Sigmoid colon (tissue), 7 donors: ENCODE measurements around the gene LARP1. TPM values are rescaled to one million over a fixed set of nuclear protein-coding genes. Genes with fewer than 3 reads are reported as not detected.

ENCODE experiments used
- DNase-seq: peaks from one replicate; pipeline ENCODE4 v3.0.0-alpha.2; 2019
- H3K27ac ChIP-seq, 4 donors: fragments of 200-600 bp; sonication (generic); one replicate each; pipeline ENCODE4 v1.5.1; 2016 to 2019; ENCODE audit warnings: mild to moderate bottlenecking in 1 of 4
- H3K27me3 ChIP-seq, 3 donors: fragments of 200-600 bp; sonication (generic); one replicate each; pipeline ENCODE4 v1.5.1; 2019; ENCODE audit warnings: mild to moderate bottlenecking in 1 of 3
- H3K36me3 ChIP-seq, 4 donors: fragments of 200-600 bp; sonication (generic); one replicate each; pipeline ENCODE4 v1.5.1; 2016 to 2019
- H3K4me1 ChIP-seq, 4 donors: fragments of 200-600 bp; sonication (generic); one replicate each; pipeline ENCODE4 v1.5.1; 2017 to 2019
- H3K4me3 ChIP-seq, 4 donors: fragments of 200-600 bp; sonication (generic); one replicate each; pipeline ENCODE4 v1.5.1; 2017 to 2019; ENCODE audit warnings: mild to moderate bottlenecking in 2 of 4, moderate library complexity in 1 of 4
- H3K9me3 ChIP-seq, 4 donors: fragments of 200-600 bp in 3 of 4; sonication (generic) in 3 of 4; one replicate each; pipeline versions ENCODE4 v1.5.1 to v1.6.1; 2013 to 2019
- CTCF ChIP-seq, 4 experiments: fragments of 450-650 bp in 3 of 4; fragments of 200-600 bp in 1 of 4; IDR thresholded peaks; one replicate each; pipeline ENCODE4 v1.5.1; 2016 to 2019; ENCODE audit warnings: antibody characterized with exemption in 4 of 4, mild to moderate bottlenecking in 3 of 4, moderate library complexity in 2 of 4
- EP300 ChIP-seq, 4 donors: sonication (generic); formaldehyde crosslinking; IDR thresholded peaks; one replicate each; pipeline ENCODE4 v1.6.1; 2017; ENCODE audit warnings: antibody characterized with exemption in 4 of 4
- POLR2A ChIP-seq, 2 donors: fragments of 450-650 bp; IDR thresholded peaks; one replicate each; pipeline ENCODE4 v1.6.1; 2016; ENCODE audit warnings: antibody characterized with exemption in 2 of 2, mild to moderate bottlenecking in 2 of 2, moderate library complexity in 2 of 2
- POLR2AphosphoS5 ChIP-seq, 4 donors: sonication (generic); formaldehyde crosslinking; IDR thresholded peaks; one replicate each; pipeline ENCODE4 v1.6.1; 2017; ENCODE audit warnings: antibody characterized with exemption in 4 of 4
- WGBS, 2 donors: extraction: QIAGEN DNeasy Blood & Tissue Kit; methylation state at CpG; one replicate each; pipeline ENCODE4 v1.1.7; 2013; 5-methylcytosine and 5-hydroxymethylcytosine counted together
- intact Hi-C: fragments of 100-400 bp; cut with DNase I; formaldehyde crosslinking; loops from one replicate; pipeline ENCODE4 v1.15.1; 2023
- polyA plus RNA-seq, 3 donors: library from polyadenylated mRNA; stranded (reverse); fragments of 200-250 nt; gene quantifications; one replicate each; pipeline ENCODE4 v1.2.3, GENCODE V29; 2013
- total RNA-seq, 4 donors: library from RNA; depleted of rRNA; stranded (reverse); fragments of >200 nt; gene quantifications; one replicate each; pipeline ENCODE4 v1.1.0, GENCODE V29; 2016
- donor health status: healthy with polysubstance abuse.
- donor health status: Bipolar disorder and iron deficiency.
- donor health status: healthy.

LARP1 gene
- total and polyA plus RNA-seq, 7 donors: 10.2 to 97.8 (median 49.0) TPM

GRCh38 chr5:154797762-154798161 lies 42.6 kb downstream of the LARP1 start:
- TF ChIP-seq CTCF (IDR thresholded peaks at IDR 0.05) (no peak), POLR2A (IDR thresholded peaks at IDR 0.05) (no peak)
- Histone ChIP-seq H3K4me3 (no peak overlapping the region), H3K27ac (no peak overlapping the region), H3K9me3 (no peaks in the 10 kb centered on the region), H3K27me3 (no peaks in the 10 kb centered on the region), H3K4me1 (peaks cover 0 to 17% (median 11%) of the 10 kb centered on the region in 4 donors), H3K36me3 (peaks cover 34 to 80% (median 58%) of the 10 kb centered on the region in 4 donors)
- intact Hi-C loops: no loop called here
- DNase-seq: no peak
- 86 to 92% methylated on average over 4 of the region's 4 CpGs for WGBS, 2 donors

- no peak for TF ChIP-seq POLR2AphosphoS5 (IDR thresholded peaks at IDR 0.05)
- no peak for TF ChIP-seq POLR2A (IDR thresholded peaks at IDR 0.05)
- TF ChIP-seq CTCF (IDR thresholded peaks at IDR 0.05): no peak
- no peak for TF ChIP-seq EP300 (IDR thresholded peaks at IDR 0.05)
- Histone ChIP-seq H3K4me3 (no peak overlapping the region), H3K27me3 (no peaks in the 10 kb centered on the region), H3K9me3 (no peaks in the 10 kb centered on the region), H3K27ac (no peak overlapping the region), H3K4me1 (peaks cover 0 to 12% (median 10%) of the 10 kb centered on the region in 4 donors), H3K36me3 (peaks cover 45 to 83% (median 71%) of the 10 kb centered on the region in 4 donors)
- intact Hi-C loops: no loop called here
- no peak for DNase-seq
These were observed 45.4 kb downstream of the LARP1 start for GRCh38 chr5:154800582-154800981.

GRCh38 chr5:154801083-154801482 lies 45.9 kb downstream of the LARP1 start:
- DNase-seq: no peak
- Histone ChIP-seq H3K36me3 (peaks cover 45 to 88% (median 76%) of the 10 kb centered on the region in 4 donors), H3K9me3 (no peaks in the 10 kb centered on the region), H3K4me3 (no peak overlapping the region), H3K27ac (no peak overlapping the region), H3K27me3 (no peaks in the 10 kb centered on the region), H3K4me1 (peaks cover 0 to 12% (median 10%) of the 10 kb centered on the region in 4 donors)
- no peak for TF ChIP-seq POLR2A (IDR thresholded peaks at IDR 0.05)
- no peak for TF ChIP-seq EP300 (IDR thresholded peaks at IDR 0.05)
- TF ChIP-seq POLR2AphosphoS5 (IDR thresholded peaks at IDR 0.05): no peak
- no peak for TF ChIP-seq CTCF (IDR thresholded peaks at IDR 0.05)
- WGBS, 2 donors: 86 to 95% methylated on average over 3 of the region's 3 CpGs
- intact Hi-C loops: no loop called here

- Histone ChIP-seq H3K27me3 (no peaks in the 10 kb centered on the region), H3K27ac (no peak overlapping the region), H3K9me3 (no peaks in the 10 kb centered on the region), H3K4me1 (peaks cover 0 to 12% (median 10%) of the 10 kb centered on the region in 4 donors), H3K4me3 (no peak overlapping the region), H3K36me3 (peaks cover 45 to 90% (median 81%) of the 10 kb centered on the region in 4 donors)
- intact Hi-C loops: no loop called here
- WGBS, 2 donors: 94 to 98% methylated on average over 9 of the region's 9 CpGs
- TF ChIP-seq POLR2A (IDR thresholded peaks at IDR 0.05): no peak
- TF ChIP-seq EP300 (IDR thresholded peaks at IDR 0.05): no peak
- TF ChIP-seq POLR2AphosphoS5 (IDR thresholded peaks at IDR 0.05): no peak
- TF ChIP-seq CTCF (IDR thresholded peaks at IDR 0.05): no peak
- DNase-seq: no peak
These were observed 46.9 kb downstream of the LARP1 start for GRCh38 chr5:154802050-154802449.

GRCh38 chr5:154806176-154806575 lies 51.0 kb downstream of the LARP1 start:
- Histone ChIP-seq H3K4me3 (no peak overlapping the region), H3K4me1 (no peaks in the 10 kb centered on the region), H3K36me3 (peaks cover 43 to 100% (median 76%) of the 10 kb centered on the region in 4 donors), H3K9me3 (no peaks in the 10 kb centered on the region), H3K27me3 (no peaks in the 10 kb centered on the region), H3K27ac (no peak overlapping the region)
- DNase-seq: no peak
- WGBS, 2 donors: 84 to 86% methylated on average over 4 of the region's 4 CpGs
- no peak for TF ChIP-seq EP300 (IDR thresholded peaks at IDR 0.05)
- no peak for TF ChIP-seq POLR2A (IDR thresholded peaks at IDR 0.05)
- no peak for TF ChIP-seq POLR2AphosphoS5 (IDR thresholded peaks at IDR 0.05)
- TF ChIP-seq CTCF (IDR thresholded peaks at IDR 0.05): no peak
- intact Hi-C loops: no loop called here
